ENCODE data around the gene MASP1.
"Not testable (repeated sequence)": the region's sequence is repeated elsewhere in the genome, so short reads cannot be mapped to it uniquely, and the experiment has no call there.

Gene MASP1

GRCh38 chr3:187267306-187267705 lies 24.2 kb downstream of the MASP1 start:
- H3K4me3 ChIP-seq (ENCODE audit: low read depth, low read length): no peak overlapping the region

- no peak overlapping the region for H3K4me3 ChIP-seq (ENCODE audit: low read depth, low read length)
These were observed 24.8 kb downstream of the MASP1 start for GRCh38 chr3:187266691-187267090.

- no peak overlapping the region for H3K4me3 ChIP-seq (ENCODE audit: low read depth, low read length)
These were observed 26.0 kb downstream of the MASP1 start for GRCh38 chr3:187265461-187265955.

GRCh38 chr3:187264911-187265310 lies 26.6 kb downstream of the MASP1 start:
- no peak overlapping the region for H3K4me3 ChIP-seq (ENCODE audit: low read depth, low read length)

GRCh38 chr3:187264021-187264420 lies 27.5 kb downstream of the MASP1 start:
- H3K4me3 ChIP-seq (ENCODE audit: low read depth, low read length): no peak overlapping the region

- no peak overlapping the region for H3K4me3 ChIP-seq (ENCODE audit: low read depth, low read length)
These were observed 28.3 kb downstream of the MASP1 start for GRCh38 chr3:187263270-187263669.

- H3K4me3 ChIP-seq (ENCODE audit: low read depth, low read length): no peak overlapping the region
These were observed 29.2 kb downstream of the MASP1 start for GRCh38 chr3:187262360-187262759.

GRCh38 chr3:187261541-187261969 lies 30.0 kb downstream of the MASP1 start:
- H3K4me3 ChIP-seq (ENCODE audit: low read depth, low read length): no peak overlapping the region

GRCh38 chr3:187259171-187259570 lies 32.4 kb downstream of the MASP1 start:
- no peak overlapping the region for H3K4me3 ChIP-seq (ENCODE audit: low read depth, low read length)

- no peak overlapping the region for H3K4me3 ChIP-seq (ENCODE audit: low read depth, low read length)
These were observed 33.4 kb downstream of the MASP1 start for GRCh38 chr3:187257992-187258692.

- H3K4me3 ChIP-seq (ENCODE audit: low read depth, low read length): no peak overlapping the region
These were observed 34.1 kb downstream of the MASP1 start for GRCh38 chr3:187257471-187257870.

GRCh38 chr3:187256051-187256616 lies 35.4 kb downstream of the MASP1 start:
- no peak overlapping the region for H3K4me3 ChIP-seq (ENCODE audit: low read depth, low read length)

- no peak overlapping the region for H3K4me3 ChIP-seq (ENCODE audit: low read depth, low read length)
These were observed 36.2 kb downstream of the MASP1 start for GRCh38 chr3:187255314-187255713.

GRCh38 chr3:187252311-187252710 lies 39.2 kb downstream of the MASP1 start:
- no peak overlapping the region for H3K4me3 ChIP-seq (ENCODE audit: low read depth, low read length)

- no peak overlapping the region for H3K4me3 ChIP-seq (ENCODE audit: low read depth, low read length)
These were observed 39.9 kb downstream of the MASP1 start for GRCh38 chr3:187251599-187251998.

GRCh38 chr3:187247398-187247797 lies 44.1 kb downstream of the MASP1 start:
- H3K4me3 ChIP-seq (ENCODE audit: low read depth, low read length): no peak overlapping the region

- no peak overlapping the region for H3K4me3 ChIP-seq (ENCODE audit: low read depth, low read length)
These were observed 47.5 kb downstream of the MASP1 start for GRCh38 chr3:187243933-187244524.

- H3K4me3 ChIP-seq (ENCODE audit: low read depth, low read length): no peak overlapping the region
These were observed 48.6 kb downstream of the MASP1 start for GRCh38 chr3:187242900-187243299.

- H3K4me3 ChIP-seq (ENCODE audit: low read depth, low read length): no peak overlapping the region
These were observed 49.1 kb downstream of the MASP1 start for GRCh38 chr3:187242435-187242834.

- H3K4me3 ChIP-seq (ENCODE audit: low read depth, low read length): not testable (repeated sequence)
These were observed 52.7 kb downstream of the MASP1 start for GRCh38 chr3:187238835-187239234.

- H3K4me3 ChIP-seq (ENCODE audit: low read depth, low read length): no peak overlapping the region
These were observed 53.3 kb downstream of the MASP1 start for GRCh38 chr3:187238239-187238638.

- no peak overlapping the region for H3K4me3 ChIP-seq (ENCODE audit: low read depth, low read length)
These were observed 53.8 kb downstream of the MASP1 start for GRCh38 chr3:187237741-187238140.
